GM18909 (cell line): Measurements from ENCODE around the gene CRYAA.
"Not testable (repeated sequence)": the region's sequence is repeated elsewhere in the genome, so short reads cannot be mapped to it uniquely, and the experiment has no call there.

ENCODE experiments used
- ATAC-seq: cut with Tn5 transposase; IDR thresholded peaks from one replicate; pipeline ENCODE4 v1.9.1; 2021; ENCODE audit warnings: mild to moderate bottlenecking; ENCODE audit not compliant: unreplicated experiment, poor library complexity

CRYAA gene, protein sequence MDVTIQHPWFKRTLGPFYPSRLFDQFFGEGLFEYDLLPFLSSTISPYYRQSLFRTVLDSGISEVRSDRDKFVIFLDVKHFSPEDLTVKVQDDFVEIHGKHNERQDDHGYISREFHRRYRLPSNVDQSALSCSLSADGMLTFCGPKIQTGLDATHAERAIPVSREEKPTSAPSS

DNA sequence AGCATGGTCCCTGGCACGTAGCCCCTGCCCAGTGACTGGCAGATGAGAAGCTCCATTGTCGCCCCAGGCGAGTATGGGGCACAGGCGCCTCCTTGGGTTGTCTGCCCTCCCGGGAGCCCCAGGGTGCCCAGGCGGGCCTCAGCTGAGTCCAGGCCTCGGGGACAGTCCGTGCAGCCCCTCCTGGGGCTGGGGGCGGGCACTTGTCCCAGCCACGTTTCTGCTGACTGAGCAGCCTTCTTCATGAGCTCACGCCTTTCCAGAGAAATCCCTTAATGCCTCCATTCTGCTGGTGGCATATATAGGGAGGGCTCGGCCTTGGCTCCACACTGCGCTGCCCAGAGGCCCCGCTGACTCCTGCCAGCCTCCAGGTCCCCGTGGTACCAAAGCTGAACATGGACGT lies at the start of gene CRYAA:
Gene CRYAA, plus strand, starts transcription at position 301 of the 400 bp plus-strand sequence. Its CDS starts 92 bp downstream, at position 393.
- not testable (repeated sequence) for ATAC-seq

DNA sequence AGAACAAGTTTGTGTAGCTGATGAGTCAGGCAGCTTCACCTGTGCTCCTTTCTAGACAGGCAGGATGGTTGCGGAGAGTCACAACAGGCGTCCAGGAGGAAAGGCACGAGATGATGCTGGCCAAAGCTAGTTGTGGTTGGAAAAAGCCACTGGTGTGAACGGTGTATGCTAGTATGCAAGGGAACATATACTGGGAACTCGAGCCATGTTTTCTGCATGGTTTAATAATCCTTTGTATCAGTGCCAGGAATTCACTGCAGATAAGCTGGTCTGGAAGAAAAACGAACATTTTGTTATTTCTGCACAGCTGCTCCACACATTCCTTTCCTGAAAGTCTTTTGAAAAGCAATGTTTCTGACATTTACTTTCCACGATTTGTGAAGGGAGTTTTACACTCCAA lies 38.7 kb upstream of the CRYAA start:
- not testable (repeated sequence) for ATAC-seq

DNA sequence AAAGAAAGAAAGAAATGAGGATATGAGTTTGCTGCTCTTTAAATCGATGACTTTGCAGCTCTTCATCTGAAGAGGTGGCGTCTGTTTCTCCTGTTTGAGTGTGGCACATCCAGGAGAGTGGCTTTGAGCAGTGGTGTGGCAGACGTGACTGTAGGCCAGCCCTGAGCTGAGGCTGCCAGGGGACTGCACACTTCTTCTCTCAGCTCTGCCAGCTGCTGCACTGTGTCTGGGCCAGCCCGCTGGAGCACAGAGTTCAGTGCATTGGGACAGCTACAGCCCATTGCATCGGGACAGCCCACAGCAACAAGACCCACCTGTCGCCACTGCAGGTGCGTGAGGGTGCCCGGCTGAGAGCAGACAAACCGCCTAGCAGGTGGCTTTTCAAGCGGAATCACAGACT lies 34.3 kb upstream of the CRYAA start:
- not testable (repeated sequence) for ATAC-seq

DNA sequence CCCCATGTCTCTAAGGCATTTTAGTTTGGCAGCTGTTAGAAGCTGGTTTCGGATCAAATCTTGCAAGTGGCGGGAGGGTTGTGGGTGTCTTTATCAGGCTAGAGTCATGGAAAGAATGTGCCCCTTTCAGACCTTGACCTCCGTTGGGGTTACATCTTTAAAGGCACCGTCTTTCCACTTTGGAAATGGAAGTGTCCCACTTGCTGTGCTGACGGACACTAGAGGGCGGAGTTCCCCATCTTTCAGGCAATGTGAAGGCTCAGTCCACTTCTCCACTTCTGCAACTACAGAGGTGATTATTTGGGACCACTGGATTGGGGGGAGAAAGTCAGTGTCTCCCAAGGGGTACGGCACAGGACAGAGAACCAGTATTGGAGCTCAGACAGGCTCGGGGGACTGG lies 29.9 kb upstream of the CRYAA start:
- not testable (repeated sequence) for ATAC-seq

DNA sequence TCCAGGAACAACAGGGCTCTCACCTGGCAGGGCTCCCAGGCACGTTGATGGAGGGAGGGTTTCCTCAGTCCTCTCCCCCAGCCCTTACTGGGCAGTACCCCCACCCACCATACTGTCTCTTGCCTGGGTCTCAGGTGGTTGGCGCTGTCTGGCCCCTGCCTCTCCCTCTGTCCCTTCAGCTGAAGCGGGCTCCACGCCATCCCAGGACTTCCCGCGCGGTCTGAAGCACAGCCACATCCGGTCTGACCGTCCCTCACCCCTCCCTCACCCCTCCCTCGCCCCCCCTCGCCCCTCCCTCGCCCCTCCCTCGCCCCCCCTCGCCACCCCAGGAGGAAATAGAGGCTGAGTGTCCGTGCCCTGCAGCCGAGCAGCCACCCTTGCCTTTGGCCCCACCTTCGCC lies 27.4 kb upstream of the CRYAA start:
- ATAC-seq = not testable (repeated sequence)

DNA sequence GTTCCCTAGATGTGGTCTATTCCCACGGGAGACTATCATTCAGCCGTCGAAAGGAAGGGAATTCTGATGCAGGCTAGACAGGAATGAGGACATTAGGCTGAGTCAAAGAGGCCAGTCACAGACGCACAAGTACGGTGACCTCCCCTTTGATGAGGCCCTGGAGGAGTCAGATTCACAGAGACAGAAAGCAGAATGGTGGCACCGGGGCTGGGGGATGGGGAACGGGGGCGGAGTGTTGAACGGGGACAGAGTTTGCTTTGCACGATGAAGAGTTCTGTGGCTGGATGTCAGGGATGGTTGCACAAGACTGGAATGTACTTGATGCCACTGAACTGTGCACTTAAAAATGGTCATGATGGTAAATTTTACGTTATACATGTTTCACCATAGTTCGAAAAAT lies 22.2 kb upstream of the CRYAA start:
- ATAC-seq = not testable (repeated sequence)

DNA sequence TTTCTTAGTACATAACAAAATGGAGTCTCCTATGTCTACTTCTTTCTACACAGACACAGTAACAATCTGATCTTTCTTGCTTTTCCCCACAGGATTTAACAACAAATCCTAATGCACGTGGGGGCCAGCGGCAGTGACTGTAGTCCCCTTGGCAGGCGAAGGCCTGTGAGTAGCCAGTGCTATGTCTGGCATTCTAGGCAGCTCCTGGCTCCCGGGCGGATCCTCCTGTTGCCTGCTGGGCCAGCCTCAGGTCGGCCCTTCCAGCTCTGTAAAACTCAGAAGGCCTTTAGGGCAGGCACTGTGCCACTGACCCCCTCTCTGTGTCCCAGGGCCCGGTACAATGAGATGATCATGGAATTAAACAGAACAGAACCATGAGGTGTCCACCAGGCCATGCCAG lies 20.8 kb upstream of the CRYAA start:
- not testable (repeated sequence) for ATAC-seq

DNA sequence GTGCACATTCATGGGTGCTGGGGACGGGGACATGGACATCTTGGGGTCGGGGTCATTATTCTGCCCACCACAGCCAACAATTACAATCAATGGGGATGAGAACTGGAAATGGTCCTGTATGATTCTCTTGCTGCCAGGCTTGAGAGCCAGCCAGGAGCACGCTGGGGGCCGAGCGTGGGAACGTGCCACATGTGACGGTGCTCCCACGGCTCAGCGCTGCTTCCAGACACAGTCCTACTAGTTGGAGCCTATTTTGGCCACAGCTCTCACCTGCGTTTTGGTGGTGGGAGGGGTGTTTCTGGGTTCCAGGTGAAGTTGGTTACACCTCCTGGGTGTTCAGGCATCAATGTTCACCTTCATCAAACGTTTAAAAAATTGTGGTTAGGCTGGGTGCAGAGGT lies 19.5 kb upstream of the CRYAA start:
- ATAC-seq = not testable (repeated sequence)

DNA sequence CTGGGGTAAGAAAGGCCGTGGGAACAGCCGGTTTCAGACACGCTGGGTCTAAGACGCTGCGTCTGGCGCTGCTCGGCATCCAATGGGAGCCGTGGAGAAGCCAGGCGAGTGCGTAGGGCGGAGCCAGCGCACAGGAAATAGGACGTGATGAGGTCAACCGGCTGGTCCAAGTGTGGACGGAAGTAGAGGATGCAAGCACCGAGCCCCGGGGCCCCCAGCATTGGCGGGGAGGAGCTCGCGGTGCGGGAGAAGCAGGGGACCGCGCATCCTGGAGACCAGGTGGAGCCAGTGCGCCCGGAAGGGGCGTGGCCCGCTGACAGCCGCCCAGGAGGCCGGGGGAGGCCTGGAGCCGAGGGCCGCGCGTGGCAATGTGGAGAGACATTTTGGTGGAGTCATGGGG lies 15.2 kb upstream of the CRYAA start:
- not testable (repeated sequence) for ATAC-seq

DNA sequence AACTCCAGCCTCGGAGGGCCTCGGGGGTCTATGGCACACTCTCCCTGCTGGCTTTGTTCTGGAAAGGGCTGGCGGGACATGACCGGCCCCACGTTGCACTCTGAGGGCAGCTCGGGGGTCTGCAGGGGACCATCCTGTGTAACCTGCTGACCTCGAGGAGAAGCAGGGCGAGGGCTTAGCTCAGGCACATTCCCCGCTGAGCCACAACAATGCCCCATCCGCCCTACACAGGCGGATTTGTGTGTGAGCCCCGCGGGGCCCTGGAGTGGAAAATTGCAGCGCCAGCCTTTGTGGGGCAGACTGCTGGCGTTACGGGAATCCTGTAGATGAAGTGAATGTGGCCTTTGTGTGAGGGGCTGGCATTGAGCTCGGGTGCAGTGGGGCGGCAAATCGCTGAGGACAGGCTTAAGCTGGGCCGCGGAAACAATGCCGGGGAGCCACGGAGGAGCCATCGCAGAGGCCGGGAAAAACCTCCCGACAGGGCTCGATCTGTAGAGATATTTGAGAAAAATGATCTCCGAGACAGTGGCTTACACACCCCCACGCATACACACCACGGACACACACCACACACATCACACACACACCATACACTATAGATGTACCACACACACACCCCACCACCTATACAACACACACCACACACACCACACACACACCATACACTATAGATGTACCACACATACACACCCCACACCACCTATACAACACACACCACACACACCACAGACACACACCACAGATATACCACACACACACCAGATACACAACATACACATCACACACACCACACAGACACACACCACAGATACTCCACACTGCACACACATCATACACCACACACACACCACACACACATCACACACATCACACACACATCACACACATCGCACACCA lies 9.3 kb upstream of the CRYAA start:
- not testable (repeated sequence) for ATAC-seq

DNA sequence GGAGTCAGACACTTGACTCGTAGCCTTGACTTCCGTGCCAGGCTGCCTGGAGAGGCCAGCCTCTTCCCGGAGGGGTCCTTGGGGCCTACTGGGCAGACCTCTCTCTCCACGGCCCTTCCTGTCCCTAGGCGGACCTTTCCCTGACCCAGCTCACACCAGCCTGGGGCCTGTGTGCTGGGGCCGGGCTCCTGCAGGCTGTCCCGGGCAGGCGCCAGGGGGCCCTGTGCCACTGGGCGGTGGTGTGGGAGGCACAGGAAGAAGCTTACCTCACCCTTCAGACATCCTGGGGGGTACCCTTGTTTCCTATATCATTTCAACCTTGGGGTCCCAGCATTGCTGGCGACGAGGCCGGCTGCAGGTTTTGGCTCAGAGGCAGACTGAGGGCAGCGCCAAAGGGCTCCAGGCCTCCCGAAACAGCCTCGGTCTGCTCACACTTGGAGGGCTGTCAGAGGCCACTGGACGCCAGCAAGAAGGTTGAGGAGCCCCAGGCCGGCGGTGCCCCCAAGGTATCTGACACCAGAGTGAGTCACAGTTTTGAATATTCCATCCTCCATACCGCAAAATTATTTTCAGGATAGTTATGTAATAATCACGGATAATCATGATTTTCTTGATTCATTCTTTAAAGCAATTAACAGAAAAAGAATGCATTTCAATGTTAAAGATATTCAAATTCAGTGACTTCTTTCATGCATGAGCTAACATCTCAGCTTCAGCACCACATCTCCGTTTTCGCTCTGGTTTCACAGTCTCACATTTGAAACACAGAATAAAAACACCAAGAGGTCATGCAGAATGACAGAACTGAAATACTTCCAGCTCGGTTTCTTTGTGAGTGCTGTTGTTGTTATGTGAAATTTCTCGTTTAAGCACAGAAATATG lies 6.7 kb upstream of the CRYAA start:
- ATAC-seq = not testable (repeated sequence)

DNA sequence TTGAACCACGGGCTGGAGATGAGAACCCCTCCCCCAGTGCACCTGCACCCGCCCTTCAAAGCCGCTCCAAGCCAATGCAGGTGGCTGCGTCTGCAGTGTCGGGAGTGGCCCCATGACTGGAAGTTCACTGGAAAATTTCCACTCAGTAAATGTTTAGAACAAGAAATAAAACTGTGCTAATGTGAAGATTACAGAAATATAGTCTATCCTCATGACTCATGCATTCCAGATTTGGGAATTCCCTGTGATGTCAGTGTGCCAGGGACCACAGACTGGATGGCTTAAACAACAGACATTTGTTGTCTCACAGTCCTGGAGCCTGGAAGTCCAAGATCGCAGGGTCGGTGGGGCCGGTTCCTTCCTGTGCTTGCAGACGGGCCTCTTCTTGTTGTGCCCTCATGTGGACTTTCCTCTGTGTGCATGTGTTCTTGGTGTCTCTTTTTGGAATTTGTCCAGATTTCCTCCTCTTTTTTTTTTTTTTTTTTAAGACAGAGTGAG lies 6.1 kb upstream of the CRYAA start:
- ATAC-seq = not testable (repeated sequence)

DNA sequence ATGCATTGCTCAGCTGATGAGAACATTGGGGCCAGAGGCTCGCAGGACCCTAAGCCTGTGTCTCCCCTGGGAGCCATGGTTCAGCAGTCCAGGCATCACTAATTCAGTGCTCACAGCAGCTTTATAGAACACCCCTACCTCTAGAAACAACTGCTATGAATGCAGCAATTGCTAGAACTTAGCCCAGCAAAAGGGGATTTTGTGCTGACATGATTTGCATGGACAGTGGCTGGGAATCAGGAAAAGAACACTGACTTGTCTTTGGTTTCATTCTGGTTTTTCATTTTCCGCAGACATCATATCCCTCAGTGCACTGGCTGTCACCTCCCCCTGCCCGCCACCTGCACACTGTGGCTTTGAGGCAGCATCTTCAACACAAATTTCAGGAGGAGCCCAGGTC lies 4.0 kb upstream of the CRYAA start:
- ATAC-seq = not testable (repeated sequence)

DNA sequence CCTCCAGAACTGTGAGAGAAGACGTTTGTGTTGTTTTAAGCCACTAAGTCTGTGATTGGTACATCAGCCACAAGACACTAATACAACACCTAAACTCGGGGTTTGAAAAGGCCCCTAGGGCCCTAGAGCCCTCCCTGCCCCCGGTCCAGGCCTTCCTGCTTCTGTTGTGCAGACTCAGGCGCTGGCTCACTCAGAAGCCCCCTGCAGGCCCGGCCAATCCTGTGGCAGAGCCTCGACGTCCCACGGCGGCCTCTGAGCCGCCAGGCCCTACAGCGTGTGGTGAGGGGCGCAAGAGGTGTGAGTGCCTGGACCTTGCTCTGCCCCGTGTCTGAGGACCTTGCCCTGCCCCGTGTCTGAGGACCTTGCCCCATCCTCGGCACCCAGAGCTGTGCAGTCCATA lies 3.1 kb upstream of the CRYAA start:
- ATAC-seq = not testable (repeated sequence)

DNA sequence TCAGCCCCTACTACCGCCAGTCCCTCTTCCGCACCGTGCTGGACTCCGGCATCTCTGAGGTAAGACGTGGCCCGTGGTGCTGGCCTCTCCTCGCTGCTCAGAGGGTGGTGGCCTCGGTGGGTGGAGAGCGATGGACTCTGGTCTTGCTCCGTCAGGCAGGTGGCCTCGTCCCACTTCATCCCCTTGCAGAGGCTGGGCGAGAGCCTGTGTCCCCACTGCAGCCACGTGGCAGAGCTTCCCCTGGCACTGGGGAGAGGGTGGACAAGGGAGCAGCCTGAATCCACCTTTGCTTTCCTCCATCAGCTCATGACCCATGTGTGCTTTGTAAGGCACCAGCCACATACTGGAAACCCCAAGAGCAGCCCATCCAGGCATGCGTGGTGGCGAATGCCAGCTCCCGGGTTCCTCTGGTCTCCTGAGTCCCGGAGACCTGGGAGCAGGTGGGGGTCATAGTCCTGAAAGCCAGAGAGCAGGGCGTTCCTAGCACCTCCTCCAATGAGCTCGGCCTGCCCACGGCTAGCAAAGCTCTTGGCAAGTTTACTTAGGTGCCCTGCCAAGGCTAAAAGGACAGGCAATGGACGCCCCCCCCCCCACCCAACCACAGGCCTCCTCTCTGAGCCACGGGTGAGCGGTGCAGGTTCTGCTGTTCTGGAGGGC lies 550 bp downstream of the CRYAA start:
- not testable (repeated sequence) for ATAC-seq

DNA sequence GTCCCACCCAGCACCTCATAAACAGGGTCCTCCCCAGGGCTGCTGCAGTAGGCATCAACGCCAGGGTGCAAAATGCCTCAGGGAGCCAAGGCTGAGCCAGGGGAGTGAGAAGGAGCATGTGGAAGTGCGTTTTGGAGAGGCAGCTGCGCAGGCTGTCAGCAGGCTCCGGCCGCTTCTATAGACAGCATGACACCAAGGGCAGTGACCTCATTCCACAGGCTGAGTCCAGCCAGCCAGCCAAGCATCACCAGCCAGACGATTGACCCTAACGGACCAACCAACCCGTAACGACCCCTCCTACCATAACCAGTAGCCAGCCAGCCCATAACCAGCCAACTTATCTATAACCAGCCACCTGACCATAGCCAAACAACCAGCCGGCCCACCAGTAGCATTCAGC lies 1.1 kb downstream of the CRYAA start:
- not testable (repeated sequence) for ATAC-seq

DNA sequence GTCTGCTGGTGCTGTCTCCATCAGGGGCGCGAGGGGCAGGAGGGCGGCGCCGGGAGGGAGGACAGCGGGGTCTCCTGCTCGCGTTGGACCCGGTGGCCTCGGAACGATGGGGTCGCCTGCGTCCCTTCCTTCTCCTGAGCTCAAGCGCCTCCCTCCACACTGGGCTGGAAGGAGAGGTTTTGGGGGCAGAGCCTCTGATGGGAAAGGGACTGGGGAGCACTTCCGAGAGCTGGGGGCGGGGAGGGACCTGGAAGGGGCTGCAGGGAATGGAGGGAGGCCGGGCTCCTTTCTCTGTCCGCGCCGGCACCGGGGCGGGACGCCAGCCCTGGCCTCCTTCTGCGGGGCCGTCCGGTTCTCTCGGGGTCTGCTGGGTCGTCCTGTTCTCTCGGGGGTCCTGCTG lies 4.0 kb downstream of the CRYAA start:
- ATAC-seq = not testable (repeated sequence)

DNA sequence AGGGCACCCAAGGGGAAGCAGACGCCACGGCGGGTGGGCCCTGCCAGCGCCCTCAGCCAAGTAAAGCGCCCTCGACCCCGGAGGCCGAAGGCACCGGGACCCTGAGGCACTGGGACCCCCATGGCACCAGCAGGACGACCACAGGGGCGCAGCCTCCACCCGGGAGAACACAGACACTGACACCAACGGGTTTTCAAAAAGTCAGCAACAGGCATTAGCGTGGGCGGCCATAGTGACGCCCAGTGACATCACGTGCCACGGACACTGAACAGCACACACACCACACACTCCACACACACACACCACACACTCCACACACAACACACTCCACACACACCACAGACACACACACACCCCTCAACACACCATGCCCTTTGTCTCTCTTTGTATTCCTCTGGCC lies 4.6 kb downstream of the CRYAA start:
- not testable (repeated sequence) for ATAC-seq

DNA sequence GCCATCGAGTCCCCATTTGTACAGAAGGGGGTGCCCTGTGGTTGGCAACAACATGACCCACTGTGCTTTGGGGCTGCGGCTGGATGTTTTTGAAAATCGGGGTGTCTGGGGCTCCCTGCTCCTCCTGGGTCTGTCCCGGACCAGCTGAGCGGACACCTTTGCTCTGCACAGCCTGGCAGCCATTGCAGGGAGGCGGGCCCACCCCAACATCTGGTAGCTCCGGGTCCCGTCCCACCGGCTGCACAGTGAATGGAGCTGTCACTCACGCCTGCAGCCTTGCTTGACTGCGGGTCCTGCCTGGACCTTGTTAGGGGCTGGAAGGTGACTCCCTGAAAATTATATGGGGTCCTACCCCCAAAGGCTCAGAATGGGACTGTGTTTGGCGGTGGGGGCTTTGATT lies 5.1 kb downstream of the CRYAA start:
- ATAC-seq = not testable (repeated sequence)

DNA sequence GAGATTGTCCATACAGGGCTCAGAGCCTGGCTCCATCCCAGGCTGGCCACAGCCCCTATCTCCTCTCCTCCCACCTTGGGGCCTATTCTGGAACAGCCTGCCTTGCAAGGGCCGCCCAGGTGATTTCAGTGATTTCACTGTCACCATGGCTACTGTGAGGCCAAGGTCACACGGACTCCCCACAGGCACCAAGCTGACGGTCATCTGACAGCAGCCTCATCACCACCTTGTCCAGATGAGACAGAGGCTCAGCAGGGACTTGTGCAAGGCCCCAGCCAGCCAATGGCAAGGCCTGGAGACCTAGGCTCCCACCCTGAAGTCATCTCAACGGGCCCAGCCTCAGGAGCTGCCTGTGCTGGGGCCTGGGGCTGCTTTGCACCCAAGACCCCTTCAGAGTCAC lies 6.2 kb downstream of the CRYAA start:
- ATAC-seq = not testable (repeated sequence)
